Ovary (tissue), 9 donors: ENCODE measurements around the gene XPNPEP1. TPM values are rescaled to one million over a fixed set of nuclear protein-coding genes. Genes with fewer than 3 reads are reported as not detected.

Source experiments
- DNase-seq, 5 donors: peaks; one replicate each; pipeline ENCODE4 v3.0.0-alpha.2; 2019 to 2020
- H3K27ac ChIP-seq, 2 donors: fragments of 200-600 bp; one replicate each; pipeline versions ENCODE4 v1.5.1 to v1.8.0; 2019 to 2022
- H3K27me3 ChIP-seq: fragments of 200-600 bp; one replicate; pipeline ENCODE4 v1.8.0; 2022
- H3K36me3 ChIP-seq: fragments of 200-600 bp; sonication (generic); one replicate; pipeline ENCODE4 v1.5.1; 2019
- H3K4me1 ChIP-seq: one replicate; pipeline ENCODE4 v1.8.1; 2013; ENCODE audit warnings: mild to moderate bottlenecking, moderate library complexity; ENCODE audit not compliant: insufficient read depth
- H3K4me3 ChIP-seq: fragments of 200-600 bp; sonication (generic); one replicate; pipeline ENCODE4 v1.5.1; 2017
- H3K9me3 ChIP-seq, 2 donors: fragments of 200-600 bp in 1 of 2; sonication (generic) in 1 of 2; one replicate each; pipeline versions ENCODE4 v1.5.1 to v1.8.1; 2013 to 2019; ENCODE audit warnings: mild to moderate bottlenecking in 1 of 2, moderate library complexity in 1 of 2
- CTCF ChIP-seq, 3 donors: fragments of 450-650 bp in 2 of 3; fragments of 200-600 bp in 1 of 3; IDR thresholded peaks; one replicate each; pipeline versions ENCODE4 v1.5.1 to v1.8.0; 2016 to 2022; ENCODE audit warnings: antibody characterized with exemption in 3 of 3, mild to moderate bottlenecking in 1 of 3
- EP300 ChIP-seq: sonication (generic); formaldehyde crosslinking; IDR thresholded peaks from one replicate; pipeline ENCODE4 v1.6.1; 2017; ENCODE audit warnings: antibody characterized with exemption
- POLR2A ChIP-seq: fragments of 450-650 bp; IDR thresholded peaks from one replicate; pipeline ENCODE4 v1.6.1; 2017; ENCODE audit warnings: antibody characterized with exemption, mild to moderate bottlenecking, moderate library complexity
- WGBS, 3 donors: extraction: QIAGEN DNeasy Blood & Tissue Kit in 1 of 3; methylation state at CpG; one replicate each; pipeline versions ENCODE4 v1.1.5 to v1.1.7; 2013 to 2017; 5-methylcytosine and 5-hydroxymethylcytosine counted together
- intact Hi-C, 4 donors: fragments of 100-400 bp; cut with DNase I; formaldehyde crosslinking; loops; one replicate each; pipeline versions ENCODE4 v1.11.0 to v1.15.1; 2022 to 2023
- polyA plus RNA-seq, 2 donors: library from polyadenylated mRNA; stranded (reverse); fragments of 200-250 nt in 1 of 2; fragments of 350-450 nt in 1 of 2; fragmentation: Illumina TruSeq in 1 of 2; extraction: RNeasy Lipid Tissue Mini Kit (QIAGEN cat#74804) in 1 of 2; gene quantifications; one replicate each; pipeline ENCODE4 v1.2.3, GENCODE V29; 2013 to 2014
- small RNA-seq: library from RNA; depleted of rRNA; stranded (forward); fragments of <200 nt; gene quantifications from one replicate; pipeline ENCODE3, GENCODE V24; 2016
- total RNA-seq, 7 donors: library from RNA; depleted of rRNA in 2 of 7; stranded (reverse); fragments of >200 nt in 2 of 7; fragmentation: NEBNext Ultra II Directional in 3 of 7; extraction: Animal tissue kit (Norgen Biotek cat#: 25700) in 3 of 7; gene quantifications; one replicate each; pipeline versions ENCODE4 v1.1.0 to v1.2.4, GENCODE V29; 2016 to 2023
- donor health status: DM: no; HTN: no; CAD: no; lungs with moderate emphysema.
- donor health status: DM: no; HTN: no; CAD: no.
- donor health status: Bipolar disorder and iron deficiency.
- donor health status: DM: yes; HTN: yes; CAD: no.
- donor health status: DM: no; HTN: no; CAD: no.
- donor health status: DM: yes; HTN: yes; CAD: no.

XPNPEP1 gene
- total and polyA plus RNA-seq, 9 donors = 27.2 to 70.7 (median 47.1) TPM

- 82 to 84% (median 82%) methylated on average over 7 of the region's 7 CpGs for WGBS, 3 donors
- Histone ChIP-seq H3K27ac (no peak overlapping the region), H3K9me3 (no peaks in the 10 kb centered on the region), H3K4me3 (no peak overlapping the region), H3K36me3 (no peaks in the 10 kb centered on the region), H3K27me3 (no peaks in the 10 kb centered on the region), H3K4me1 (no peaks in the 10 kb centered on the region)
- DNase-seq = no peak
- TF ChIP-seq CTCF (IDR thresholded peaks at IDR 0.05) (no peak), POLR2A (no peak), EP300 (no peak)
- intact Hi-C loops = no loop called here
These were observed 102.5 kb downstream of the XPNPEP1 start for GRCh38 chr10:109820620-109821405.

- no peaks in the 10 kb centered on the region for H3K9me3 ChIP-seq
- no peak for TF ChIP-seq POLR2A
- TF ChIP-seq EP300 = no peak
- no peak for TF ChIP-seq CTCF (IDR thresholded peaks at IDR 0.05)
- no peak overlapping the region for H3K4me3 ChIP-seq
- H3K4me1 ChIP-seq = no peaks in the 10 kb centered on the region
- WGBS, 3 donors = 84 to 89% (median 87%) methylated on average over 3 of the region's 3 CpGs
- no peaks in the 10 kb centered on the region for H3K27me3 ChIP-seq
- no peak overlapping the region for H3K27ac ChIP-seq
- DNase-seq = no peak
- no peaks in the 10 kb centered on the region for H3K36me3 ChIP-seq
- intact Hi-C loops = no loop called here
These were observed 103.5 kb downstream of the XPNPEP1 start for GRCh38 chr10:109819807-109820206.

Small RNA genes within 50 kb of the gene (small RNA-seq; reads per million reads assigned to genes)
- not detected for gene RNU4-5P

Other genes with a start within 250 kb of the XPNPEP1 start
- gene ADD3, start 84.5 kb upstream of the XPNPEP1 start, total RNA-seq = 100 to 1,000 TPM in 1 of 7 donors, 10 to 100 TPM in 6; 65.3 to 110 (median 85.5) TPM
- 10 to 100 TPM; 69.6 to 81.0 TPM for gene ADD3, start 84.5 kb upstream of the XPNPEP1 start, polyA plus RNA-seq